ENCODE measurements around the gene SIVA1. TPM values are rescaled to one million over a fixed set of nuclear protein-coding genes. Genes with fewer than 3 reads are reported as not detected.

SIVA1 gene
- total and polyA plus RNA-seq, 9 of the 15 experiments (the other 6 are each of a cell fraction or from before 2014, with no cell fraction given), result 4.2 to 186 (median 54.2) TPM

DNA sequence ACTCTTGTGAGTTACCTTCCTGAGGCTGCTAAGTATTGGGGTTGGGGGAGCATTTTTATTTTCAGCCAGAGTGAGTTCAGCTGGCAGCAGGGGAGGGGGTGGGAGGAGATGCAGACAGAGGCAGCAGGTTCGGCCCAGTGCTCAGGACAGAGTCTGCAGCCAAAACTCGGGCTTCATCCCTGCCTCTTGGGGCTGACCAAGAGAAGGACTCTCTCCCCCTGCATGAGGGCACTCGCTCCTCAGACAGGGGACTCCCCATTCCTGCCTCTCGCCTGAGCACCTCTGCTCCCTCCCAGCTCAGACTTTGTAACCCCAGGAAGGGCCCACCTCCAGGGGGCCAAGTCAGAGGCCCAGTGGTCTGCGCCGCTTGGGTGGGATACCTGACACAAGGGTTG is 43.7 kb downstream of the SIVA1 start (continued):
- TF ChIP-seq, protein P1, sequence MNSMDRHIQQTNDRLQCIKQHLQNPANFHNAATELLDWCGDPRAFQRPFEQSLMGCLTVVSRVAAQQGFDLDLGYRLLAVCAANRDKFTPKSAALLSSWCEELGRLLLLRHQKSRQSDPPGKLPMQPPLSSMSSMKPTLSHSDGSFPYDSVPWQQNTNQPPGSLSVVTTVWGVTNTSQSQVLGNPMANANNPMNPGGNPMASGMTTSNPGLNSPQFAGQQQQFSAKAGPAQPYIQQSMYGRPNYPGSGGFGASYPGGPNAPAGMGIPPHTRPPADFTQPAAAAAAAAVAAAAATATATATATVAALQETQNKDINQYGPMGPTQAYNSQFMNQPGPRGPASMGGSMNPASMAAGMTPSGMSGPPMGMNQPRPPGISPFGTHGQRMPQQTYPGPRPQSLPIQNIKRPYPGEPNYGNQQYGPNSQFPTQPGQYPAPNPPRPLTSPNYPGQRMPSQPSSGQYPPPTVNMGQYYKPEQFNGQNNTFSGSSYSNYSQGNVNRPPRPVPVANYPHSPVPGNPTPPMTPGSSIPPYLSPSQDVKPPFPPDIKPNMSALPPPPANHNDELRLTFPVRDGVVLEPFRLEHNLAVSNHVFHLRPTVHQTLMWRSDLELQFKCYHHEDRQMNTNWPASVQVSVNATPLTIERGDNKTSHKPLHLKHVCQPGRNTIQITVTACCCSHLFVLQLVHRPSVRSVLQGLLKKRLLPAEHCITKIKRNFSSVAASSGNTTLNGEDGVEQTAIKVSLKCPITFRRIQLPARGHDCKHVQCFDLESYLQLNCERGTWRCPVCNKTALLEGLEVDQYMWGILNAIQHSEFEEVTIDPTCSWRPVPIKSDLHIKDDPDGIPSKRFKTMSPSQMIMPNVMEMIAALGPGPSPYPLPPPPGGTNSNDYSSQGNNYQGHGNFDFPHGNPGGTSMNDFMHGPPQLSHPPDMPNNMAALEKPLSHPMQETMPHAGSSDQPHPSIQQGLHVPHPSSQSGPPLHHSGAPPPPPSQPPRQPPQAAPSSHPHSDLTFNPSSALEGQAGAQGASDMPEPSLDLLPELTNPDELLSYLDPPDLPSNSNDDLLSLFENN (IDR thresholded peaks at IDR 0.05; ENCODE audit: low read depth in 2 of 2, low read length in 2 of 2), result no peak
- TF ChIP-seq RBBP5 (IDR thresholded peaks at IDR 0.05; ENCODE audit: borderline replicate concordance, insufficient read depth, low read length, poor library complexity, severe bottlenecking), result peak; percentile 8

GRCh38 chr14:104797115-104798044 is 44.4 kb downstream of the SIVA1 start:
- H3K27ac ChIP-seq (ENCODE audit: extremely low read depth, low read depth, low read length), result peak overlapping the region; percentile 51
- peak in 2 of 4 experiments; percentile 58 to 73 for DNase-seq (ENCODE audit: extremely low read depth in 1 of 4, low spot score in 3 of 4)
- H3K27me3 ChIP-seq (ENCODE audit: control insufficient read depth in 2 of 2, insufficient read depth in 2 of 2, low read length in 2 of 2), result no peaks in the 10 kb centered on the region
- intact Hi-C loops (cut with micrococcal nuclease) (loop anchor here (2.0 kb wide), 1 partner anchor 29 kb away; no protein-coding TSS in a partner anchor), in situ Hi-C loops (cut with MboI) (no loop called here)
- ChIA-PET POLR2A (interaction anchor here (0.7 to 1.1 kb wide), 3 partner anchors 43 to 478 kb away, joined by 3 to 4 read pairs (median 4); no protein-coding TSS in a partner anchor), CTCF (ENCODE audit: low intra/inter-chr PET ratio) (no interaction called here)
- H3K4me2 ChIP-seq (ENCODE audit: insufficient read depth, low read length), result peak overlapping the region; percentile 82
- no peak overlapping the region for H3K4me3 ChIP-seq
- WGBS (ENCODE audit: insufficient coverage, low coverage, missing lambda C conversion rate), result 10% methylated on average over 8 of the region's 18 CpGs
- no peaks in the 10 kb centered on the region for H3K9me1 ChIP-seq (ENCODE audit: control insufficient read depth, insufficient read depth, low read length)
- ATAC-seq, result peak; percentile 51
- H3K4me1 ChIP-seq (replicated peaks in 1 of 2; ENCODE audit: control insufficient read depth in 2 of 2, insufficient read depth in 2 of 2, low read length in 2 of 2), result peaks cover 52 to 92% of the 10 kb centered on the region in 2 experiments
- no peaks in the 10 kb centered on the region for H3K9me3 ChIP-seq (replicated peaks; ENCODE audit: control insufficient read depth, insufficient read depth, low read depth, low read length)
- H3K9ac ChIP-seq (ENCODE audit: insufficient read depth in 1 of 2, low read depth in 2 of 2, low read length in 2 of 2), result peak overlapping the region; percentile 35 to 91; a peak in 3 of 4 replicates
- peaks cover 16% of the 10 kb centered on the region; the same call in 1 of the 3 replicates for H3K36me3 ChIP-seq (ENCODE audit: control insufficient read depth, insufficient read depth, low read length)
- BruUV-seq (replicated peaks), result no TSS peak
- peaks cover 45% of the 10 kb centered on the region for H3K79me2 ChIP-seq (ENCODE audit: control insufficient read depth, insufficient read depth, low read length)
- FAIRE-seq, result peak; percentile 55
- H4K20me1 ChIP-seq (replicated peaks; ENCODE audit: control insufficient read depth, insufficient read depth, low read length), result peaks cover 12% of the 10 kb centered on the region; the same call in 1 of the 2 replicates
- peak overlapping the region; percentile 80 for H2AFZ ChIP-seq (ENCODE audit: low read depth, low read length)
- TF ChIP-seq CBFA2T3 (IDR thresholded peaks at IDR 0.05) (peak; percentile 71), PHF8 (IDR thresholded peaks at IDR 0.05; ENCODE audit: borderline replicate concordance, low read length) (peak; percentile 18; the same call in 1 of the 2 replicates), BCLAF1 (IDR thresholded peaks at IDR 0.05; ENCODE audit: borderline replicate concordance in 1 of 2, control insufficient read depth in 1 of 2, low read depth in 2 of 2, low read length in 1 of 2) (no peak), SMARCB1 (IDR thresholded peaks at IDR 0.05; ENCODE audit: insufficient read length, low read depth) (no peak), SNIP1 (IDR thresholded peaks at IDR 0.05; ENCODE audit: low read depth) (no peak), ZBTB8A (IDR thresholded peaks at IDR 0.05; ENCODE audit: partially characterized antibody) (no peak)
- TF ChIP-seq, protein P2, sequence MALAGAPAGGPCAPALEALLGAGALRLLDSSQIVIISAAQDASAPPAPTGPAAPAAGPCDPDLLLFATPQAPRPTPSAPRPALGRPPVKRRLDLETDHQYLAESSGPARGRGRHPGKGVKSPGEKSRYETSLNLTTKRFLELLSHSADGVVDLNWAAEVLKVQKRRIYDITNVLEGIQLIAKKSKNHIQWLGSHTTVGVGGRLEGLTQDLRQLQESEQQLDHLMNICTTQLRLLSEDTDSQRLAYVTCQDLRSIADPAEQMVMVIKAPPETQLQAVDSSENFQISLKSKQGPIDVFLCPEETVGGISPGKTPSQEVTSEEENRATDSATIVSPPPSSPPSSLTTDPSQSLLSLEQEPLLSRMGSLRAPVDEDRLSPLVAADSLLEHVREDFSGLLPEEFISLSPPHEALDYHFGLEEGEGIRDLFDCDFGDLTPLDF (CRISPR knock-in tag; IDR thresholded peaks at IDR 0.05), result no peak

Measured in K562 (cell line).